KMS-11 (cell line): ENCODE results near the gene IFIT3.

Source experiments
- H2AFZ ChIP-seq: fragments of 200-600 bp; sonication (generic); 2 replicates; pipeline ENCODE4 v1.6.1; 2016; ENCODE audit warnings: antibody characterized with exemption, mixed run types, low read depth
- H3K27ac ChIP-seq: fragments of 200-600 bp; sonication (generic); 2 replicates; pipeline ENCODE4 v1.6.1; 2016; ENCODE audit warnings: mild to moderate bottlenecking, mixed run types
- H3K27me3 ChIP-seq: fragments of 200-600 bp; sonication (generic); 2 replicates; pipeline ENCODE4 v1.6.1; 2017; ENCODE audit warnings: mild to moderate bottlenecking, low read depth, mixed run types, moderate library complexity; ENCODE audit not compliant: insufficient read depth
- H3K36me3 ChIP-seq: fragments of 200-600 bp; sonication (generic); 2 replicates; pipeline ENCODE4 v1.6.1; 2017; ENCODE audit warnings: mild to moderate bottlenecking, mixed run types; ENCODE audit not compliant: insufficient read depth
- H3K4me1 ChIP-seq: fragments of 200-600 bp; sonication (generic); 2 replicates; pipeline ENCODE4 v1.6.1; 2016; ENCODE audit warnings: mild to moderate bottlenecking, low read depth, mixed run types; ENCODE audit not compliant: poor library complexity, severe bottlenecking
- H3K4me2 ChIP-seq: fragments of 200-600 bp; sonication (generic); 2 replicates; pipeline ENCODE4 v1.7.0; 2016; ENCODE audit warnings: mild to moderate bottlenecking, mixed run types
- H3K4me3 ChIP-seq: fragments of 200-600 bp; sonication (generic); IDR thresholded peaks from 2 replicates; pipeline ENCODE4 v1.6.1; 2017; ENCODE audit warnings: low read depth, low read length, mixed read lengths; ENCODE audit not compliant: insufficient read depth
- H3K79me2 ChIP-seq: fragments of 200-600 bp; sonication (generic); 2 replicates; pipeline ENCODE4 v1.6.1; 2016; ENCODE audit warnings: low read depth, mixed run types; ENCODE audit not compliant: insufficient read depth
- H3K9ac ChIP-seq: fragments of 200-600 bp; sonication (generic); 2 replicates; pipeline ENCODE4 v1.6.1; 2016; ENCODE audit warnings: mild to moderate bottlenecking, mixed run types
- H4K20me1 ChIP-seq: fragments of 200-600 bp; sonication (generic); 2 replicates; pipeline ENCODE4 v1.6.1; 2016; ENCODE audit warnings: mild to moderate bottlenecking, mixed run types; ENCODE audit not compliant: insufficient read depth
- TF ChIP-seq, protein P1 (sequence below): fragments of 200-600 bp; sonication (generic); conservative IDR thresholded peaks from 2 replicates; pipeline ENCODE4 v1.6.1; 2017; ENCODE audit warnings: low read depth, mild to moderate bottlenecking, antibody characterized with exemption, low read length, moderate library complexity, mixed read lengths

The IFIT3 gene

DNA sequence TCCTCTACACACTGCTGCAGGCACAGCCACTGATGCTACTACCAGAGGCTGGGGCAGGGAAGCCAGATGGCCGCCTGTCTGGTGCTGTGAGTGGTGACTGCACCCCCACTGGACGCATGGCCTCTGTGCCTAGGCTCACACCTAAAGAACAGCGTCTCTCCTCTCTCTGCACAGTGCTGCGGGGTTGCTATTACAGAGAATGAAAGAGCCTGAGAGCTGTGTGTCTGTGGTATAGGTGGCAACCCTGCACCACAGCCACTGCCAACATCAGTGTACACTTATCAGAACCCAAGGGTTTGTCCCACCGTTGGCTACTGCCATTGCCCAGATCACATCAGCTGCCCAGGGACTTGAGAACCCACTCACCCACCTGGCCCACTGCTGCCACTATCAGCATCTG, 30.0 kb upstream of the IFIT3 start:
- Histone ChIP-seq H4K20me1 (no peaks in the 10 kb centered on the region), H3K27me3 (no peaks in the 10 kb centered on the region), H3K9ac (no peak overlapping the region), H3K4me2 (no peak overlapping the region), H3K36me3 (no peaks in the 10 kb centered on the region), H3K79me2 (no peaks in the 10 kb centered on the region), H2AFZ (no peak overlapping the region), H3K4me3 (no peak overlapping the region), H3K4me1 (peaks cover 40% of the 10 kb centered on the region), H3K27ac (no peak overlapping the region)
- TF ChIP-seq, protein P1, sequence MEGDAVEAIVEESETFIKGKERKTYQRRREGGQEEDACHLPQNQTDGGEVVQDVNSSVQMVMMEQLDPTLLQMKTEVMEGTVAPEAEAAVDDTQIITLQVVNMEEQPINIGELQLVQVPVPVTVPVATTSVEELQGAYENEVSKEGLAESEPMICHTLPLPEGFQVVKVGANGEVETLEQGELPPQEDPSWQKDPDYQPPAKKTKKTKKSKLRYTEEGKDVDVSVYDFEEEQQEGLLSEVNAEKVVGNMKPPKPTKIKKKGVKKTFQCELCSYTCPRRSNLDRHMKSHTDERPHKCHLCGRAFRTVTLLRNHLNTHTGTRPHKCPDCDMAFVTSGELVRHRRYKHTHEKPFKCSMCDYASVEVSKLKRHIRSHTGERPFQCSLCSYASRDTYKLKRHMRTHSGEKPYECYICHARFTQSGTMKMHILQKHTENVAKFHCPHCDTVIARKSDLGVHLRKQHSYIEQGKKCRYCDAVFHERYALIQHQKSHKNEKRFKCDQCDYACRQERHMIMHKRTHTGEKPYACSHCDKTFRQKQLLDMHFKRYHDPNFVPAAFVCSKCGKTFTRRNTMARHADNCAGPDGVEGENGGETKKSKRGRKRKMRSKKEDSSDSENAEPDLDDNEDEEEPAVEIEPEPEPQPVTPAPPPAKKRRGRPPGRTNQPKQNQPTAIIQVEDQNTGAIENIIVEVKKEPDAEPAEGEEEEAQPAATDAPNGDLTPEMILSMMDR: no peak

DNA sequence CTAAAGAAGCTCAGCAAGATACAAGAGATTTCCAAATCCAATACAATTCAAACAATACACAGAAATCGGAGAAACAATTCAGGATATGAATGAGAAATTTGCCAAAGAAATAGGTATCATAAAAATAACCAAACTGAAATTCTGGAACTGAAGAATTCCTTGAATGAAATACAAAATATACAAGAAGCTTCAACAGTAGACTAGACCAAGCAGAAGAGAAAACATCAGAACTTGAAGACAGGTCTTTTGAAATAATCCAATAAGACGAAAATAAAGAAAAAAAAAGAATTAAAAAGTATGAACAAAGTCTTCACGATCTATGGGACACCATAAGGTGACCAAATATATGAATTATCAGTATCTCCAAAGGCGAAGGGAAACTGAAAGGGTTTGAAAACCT, 28.8 kb upstream of the IFIT3 start:
- Histone ChIP-seq H3K4me3 (no peak overlapping the region), H3K27me3 (no peaks in the 10 kb centered on the region), H4K20me1 (no peaks in the 10 kb centered on the region), H3K27ac (no peak overlapping the region), H3K4me2 (no peak overlapping the region), H3K9ac (no peak overlapping the region), H2AFZ (no peak overlapping the region), H3K79me2 (no peaks in the 10 kb centered on the region), H3K36me3 (no peaks in the 10 kb centered on the region), H3K4me1 (peaks cover 42% of the 10 kb centered on the region)
- TF ChIP-seq, protein P1: no peak

DNA sequence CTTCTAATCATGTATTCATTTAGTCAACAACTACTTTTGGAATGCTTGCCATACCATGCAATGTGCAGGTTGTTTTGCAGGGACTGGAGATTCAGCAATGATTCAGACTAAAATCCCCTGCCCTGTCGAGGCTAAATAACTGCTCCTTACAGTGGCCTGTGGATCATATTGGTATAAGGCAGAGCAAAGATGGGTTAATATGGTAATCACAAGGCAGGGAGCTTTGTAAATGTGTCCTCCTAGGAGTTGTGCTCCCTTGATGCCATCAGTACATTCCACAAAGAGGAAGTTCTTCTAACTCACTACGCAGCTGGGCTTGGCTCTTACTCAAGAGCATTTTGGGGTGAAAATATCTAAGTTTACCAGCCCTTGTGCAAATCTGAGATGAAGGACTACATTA, 26.6 kb upstream of the IFIT3 start:
- H3K27ac ChIP-seq: no peak overlapping the region
- H3K4me1 ChIP-seq: peaks cover 28% of the 10 kb centered on the region
- H3K9ac ChIP-seq: no peak overlapping the region
- no peaks in the 10 kb centered on the region for H3K27me3 ChIP-seq
- H3K36me3 ChIP-seq: no peaks in the 10 kb centered on the region
- TF ChIP-seq, protein P1: no peak
- no peak overlapping the region for H3K4me3 ChIP-seq
- H4K20me1 ChIP-seq: no peaks in the 10 kb centered on the region
- H3K4me2 ChIP-seq: peak overlapping the region; percentile 77
- no peak overlapping the region for H2AFZ ChIP-seq
- no peaks in the 10 kb centered on the region for H3K79me2 ChIP-seq

DNA sequence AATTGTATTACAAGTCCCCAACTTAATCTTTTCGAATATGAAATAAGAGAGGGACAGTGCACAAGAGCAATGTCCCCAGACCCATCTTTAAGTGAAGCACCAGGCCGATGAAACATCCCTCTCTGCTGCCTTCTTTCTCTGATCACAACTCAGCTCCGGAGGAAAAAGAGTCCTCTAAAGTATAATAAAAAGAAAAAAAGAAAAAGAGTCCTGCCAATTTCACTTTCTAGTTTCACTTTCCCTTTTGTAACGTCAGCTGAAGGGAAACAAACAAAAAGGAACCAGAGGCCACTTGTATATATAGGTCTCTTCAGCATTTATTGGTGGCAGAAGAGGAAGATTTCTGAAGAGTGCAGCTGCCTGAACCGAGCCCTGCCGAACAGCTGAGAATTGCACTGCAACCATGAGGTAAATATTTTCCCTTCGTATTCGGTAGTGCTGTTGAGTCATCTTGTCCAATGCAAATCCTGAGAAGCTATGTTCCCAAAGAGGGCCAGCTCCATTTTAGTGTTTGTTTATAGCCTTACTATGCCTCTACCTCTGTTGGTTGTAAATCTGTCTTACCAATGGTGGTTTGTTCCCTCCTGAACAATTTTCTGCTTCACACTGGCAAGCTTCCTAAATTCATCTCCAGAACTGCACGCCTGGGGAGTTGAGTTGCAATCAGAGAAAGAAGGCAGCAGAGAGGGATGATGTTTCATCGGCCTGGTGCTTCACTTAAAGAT, 25.9 kb upstream of the IFIT3 start, which contains the start of gene IFIT2:
IFIT2 (plus strand) TSS at position 326 of the 725 bp plus-strand sequence; CDS start at position 404, 78 bp downstream.
- Histone ChIP-seq H3K4me3 (no peak within 1 kb of the TSS), H3K79me2 (no peaks in the 10 kb centered on the region), H3K9ac (peak within 1 kb of the TSS; percentile 19; the same call in 1 of the 2 replicates), H3K27ac (no peak within 1 kb of the TSS), H2AFZ (peak within 1 kb of the TSS; percentile 51; the same call in 1 of the 2 replicates), H3K27me3 (no peaks in the 10 kb centered on the region), H3K4me1 (peaks cover 21% of the 10 kb centered on the region), H3K4me2 (peak within 1 kb of the TSS; percentile 77), H4K20me1 (no peaks in the 10 kb centered on the region), H3K36me3 (no peaks in the 10 kb centered on the region)
- TF ChIP-seq, protein P1: no peak
